Measurements from ENCODE around the gene PCBP3.
"Not testable (repeated sequence)": the region's sequence is repeated elsewhere in the genome, so short reads cannot be mapped to it uniquely, and the experiment has no call there.

PCBP3 gene

GRCh38 chr21:45643021-45643980, at the start of gene PCBP3:
Gene PCBP3 (plus strand): TSS chr21:45643725. CDS start chr21:45850086, 206,361 bp downstream.
- DNase-seq, result peak; percentile 68

DNA sequence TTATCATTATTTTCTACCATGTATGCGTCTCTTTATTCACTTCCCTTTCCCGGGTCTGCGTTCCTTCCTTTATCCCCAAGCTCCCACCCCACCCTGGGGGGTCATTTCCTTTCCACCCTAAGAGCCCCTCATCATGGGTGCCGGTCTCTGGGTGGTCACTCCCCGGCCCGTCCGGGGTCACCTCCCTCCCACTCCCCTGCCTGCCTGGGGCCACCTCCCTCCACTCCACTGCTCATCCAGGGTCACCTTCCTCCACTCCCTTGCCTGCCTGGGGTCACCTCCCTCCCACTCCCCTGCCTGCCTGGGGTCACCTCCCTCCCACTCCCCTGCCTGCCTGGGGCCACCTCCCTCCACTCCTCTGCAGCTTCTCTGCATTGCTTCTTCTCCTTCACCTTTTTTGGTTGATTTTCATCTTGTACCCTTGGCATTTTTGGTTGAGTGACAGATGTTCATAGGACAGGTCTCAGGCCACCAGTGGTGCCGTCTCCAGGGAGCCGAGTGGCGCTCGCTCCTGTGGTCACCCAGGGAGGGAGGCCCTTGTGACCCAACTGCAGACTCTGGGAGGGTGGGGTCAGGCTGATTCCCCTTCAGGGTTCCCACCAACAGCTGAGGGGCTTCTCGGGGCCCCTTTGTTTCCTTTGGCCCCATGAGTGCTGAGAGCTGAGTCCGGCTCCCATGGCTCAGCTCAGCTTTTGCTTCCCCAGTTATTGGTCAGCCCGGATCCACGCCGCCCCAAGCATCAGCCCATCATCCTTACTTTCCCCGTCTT, 48.6 kb upstream of the PCBP3 start:
- DNase-seq, result no peak

- DNase-seq, result no peak
These were observed 47.8 kb upstream of the PCBP3 start for GRCh38 chr21:45595574-45596295.

- DNase-seq, result peak; percentile 17
These were observed 46.7 kb upstream of the PCBP3 start for GRCh38 chr21:45596704-45597318.

DNA sequence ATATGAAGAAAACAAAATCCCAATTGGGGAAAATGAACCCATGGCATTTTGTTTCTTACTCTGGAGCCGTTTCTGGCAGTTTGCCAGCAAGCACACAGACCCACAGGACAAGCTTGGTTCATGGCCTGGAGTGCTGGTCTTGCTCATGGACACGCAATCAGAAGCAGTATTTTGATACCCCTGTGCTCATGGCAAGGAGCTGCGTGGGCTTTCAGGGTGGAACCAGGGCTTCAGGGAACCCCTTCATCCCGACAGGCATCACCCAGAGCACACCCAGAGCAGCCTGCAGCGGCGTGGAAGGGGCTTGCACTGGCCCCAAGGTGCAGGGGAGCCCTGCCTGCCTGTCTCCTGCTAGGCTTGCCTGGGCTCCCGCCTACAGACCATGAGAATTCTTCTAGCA, 45.4 kb upstream of the PCBP3 start:
- DNase-seq, result no peak

GRCh38 chr21:45598666-45599065, 44.9 kb upstream of the PCBP3 start:
- no peak for DNase-seq

GRCh38 chr21:45599146-45599581, 44.4 kb upstream of the PCBP3 start:
- DNase-seq, result no peak

DNA sequence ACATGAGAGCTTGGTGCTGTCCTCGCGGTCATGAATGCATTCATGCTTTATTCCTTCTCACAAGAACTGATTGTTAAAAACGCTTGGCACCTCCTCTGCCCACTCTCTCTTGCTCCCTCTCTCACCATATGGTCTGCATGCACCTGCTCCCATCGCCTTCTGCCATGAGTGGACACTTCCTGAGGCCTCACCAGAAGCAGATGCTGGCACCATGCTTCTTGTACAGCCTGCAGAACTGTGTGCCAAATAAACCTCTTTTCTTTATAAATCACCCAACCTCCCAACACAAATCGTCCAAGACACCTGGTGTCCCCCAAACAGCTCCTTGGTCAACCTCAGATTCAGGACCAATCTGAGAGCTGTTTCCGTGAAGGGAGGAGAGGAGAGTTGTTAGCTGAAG, 43.3 kb upstream of the PCBP3 start:
- no peak for DNase-seq

DNA sequence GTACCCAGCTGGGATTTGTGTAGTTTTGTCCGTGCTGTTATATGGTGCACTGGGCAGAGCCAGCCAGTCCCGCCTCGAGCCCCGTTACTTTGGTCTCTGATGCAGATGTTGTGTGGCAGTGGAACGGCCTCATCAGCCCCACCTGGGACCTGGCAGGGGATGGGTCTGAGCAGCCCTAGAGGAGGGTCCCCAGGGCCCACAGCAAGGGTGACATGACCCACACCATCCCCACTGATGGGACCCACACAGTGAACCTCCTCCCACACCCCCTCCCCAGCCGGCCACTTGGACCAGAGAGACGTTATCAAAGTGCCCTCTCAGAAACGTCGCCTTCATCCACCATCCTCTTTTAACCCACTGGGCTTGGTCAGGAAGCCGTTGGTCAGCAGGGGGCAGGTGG, 42.0 kb upstream of the PCBP3 start:
- DNase-seq, result no peak

DNA sequence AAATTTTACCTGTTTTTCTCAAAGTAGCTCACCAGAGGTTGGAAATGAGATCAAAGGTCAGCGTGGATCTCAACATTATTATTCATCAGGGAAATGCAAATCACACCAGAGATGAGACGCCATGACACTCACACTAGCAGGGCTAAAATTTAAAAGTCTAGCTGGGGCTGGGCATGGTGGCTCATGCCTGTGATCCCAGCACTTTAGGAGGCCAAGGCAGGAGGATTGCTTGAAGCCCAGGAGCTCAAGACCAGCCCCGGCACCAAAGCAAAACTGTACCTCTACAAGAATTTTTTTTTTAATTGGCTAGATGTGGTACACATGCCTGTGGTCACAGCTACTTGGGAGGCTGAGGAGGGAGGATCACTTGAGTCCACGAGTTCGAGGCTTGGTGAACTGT, 41.4 kb upstream of the PCBP3 start:
- DNase-seq, result no peak

GRCh38 chr21:45603481-45603880, 40.0 kb upstream of the PCBP3 start:
- DNase-seq, result no peak

DNA sequence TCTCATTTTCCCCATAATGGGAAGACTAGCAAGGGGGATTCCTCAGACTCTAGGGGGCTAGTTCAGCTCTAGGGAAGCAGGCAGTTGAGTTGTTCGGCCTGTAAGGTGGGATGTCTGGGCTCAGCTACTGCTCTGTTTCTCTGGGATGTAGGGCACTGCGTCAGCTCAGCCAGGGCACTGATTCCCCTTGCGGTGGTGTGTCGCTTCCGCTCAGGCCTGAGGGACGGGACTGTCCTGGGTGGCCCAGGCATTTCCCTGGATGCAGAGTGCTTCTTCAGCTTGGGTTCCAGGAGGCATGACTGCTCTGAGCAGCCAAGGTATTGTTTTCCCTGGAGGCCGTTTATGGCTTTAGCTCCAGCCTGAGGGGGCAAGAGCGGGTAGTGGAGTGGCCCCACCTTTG, 38.8 kb upstream of the PCBP3 start:
- DNase-seq, result not testable (repeated sequence)

DNA sequence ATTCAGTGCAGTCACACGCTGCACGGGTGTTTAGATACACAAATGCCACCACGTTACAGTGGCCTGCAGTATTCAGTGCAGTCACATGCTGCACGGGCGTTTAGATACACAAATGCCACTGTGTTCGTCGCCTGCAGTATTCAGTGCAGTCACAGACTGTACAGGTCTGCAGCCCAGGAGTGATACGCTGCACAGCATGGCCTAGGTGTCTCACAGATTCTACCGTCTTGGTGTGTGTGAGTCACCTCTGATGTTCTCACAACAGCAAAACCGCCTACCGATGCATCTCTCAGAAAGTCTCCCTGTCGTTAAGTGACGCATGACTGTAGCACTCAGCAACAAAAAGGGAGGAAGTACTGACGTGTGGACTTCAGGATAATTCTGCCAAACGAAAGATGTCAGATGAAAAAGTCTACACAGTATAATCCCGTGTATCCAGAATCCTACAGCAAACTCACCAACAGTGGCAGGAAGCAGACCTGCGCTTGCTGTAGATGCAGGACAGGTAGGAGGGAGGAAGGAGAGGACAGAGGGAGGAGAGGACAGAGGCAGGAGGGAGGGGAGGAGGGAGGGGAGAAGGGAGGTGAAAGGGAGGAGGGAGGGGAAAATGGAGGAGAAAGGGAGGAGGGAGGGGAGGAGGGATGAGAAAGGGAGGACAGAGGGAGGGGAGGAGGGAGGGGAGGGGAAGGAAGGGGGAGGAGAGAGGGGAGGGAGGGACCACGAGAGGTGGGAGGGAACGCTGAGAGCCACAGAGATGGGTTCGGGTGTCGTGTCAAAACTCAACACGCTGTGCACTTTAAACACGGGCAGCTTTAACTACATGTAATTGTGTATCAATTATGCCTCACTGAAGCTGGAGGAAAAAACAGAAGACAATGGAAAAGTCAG, 36.3 kb upstream of the PCBP3 start:
- peak; percentile 7 for DNase-seq

DNA sequence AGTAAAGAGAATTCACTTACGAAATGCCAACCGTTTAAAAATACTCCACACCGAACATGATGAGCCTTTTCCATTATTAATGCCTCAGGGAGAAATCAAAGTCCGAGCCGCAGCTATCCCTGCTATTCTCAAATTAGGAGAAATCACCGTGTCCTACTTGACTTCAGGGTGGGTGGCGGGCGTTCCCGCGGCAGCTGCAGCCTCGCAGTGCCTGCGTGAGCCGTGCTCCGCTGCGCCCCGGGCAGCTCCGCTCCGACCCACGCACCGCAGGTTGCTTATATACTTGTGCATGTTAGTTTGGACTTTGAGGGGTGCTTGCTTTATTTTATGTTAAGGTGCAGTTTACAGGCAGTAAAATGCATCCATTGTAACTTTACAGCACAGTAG, 35.6 kb upstream of the PCBP3 start:
- DNase-seq, result no peak

DNA sequence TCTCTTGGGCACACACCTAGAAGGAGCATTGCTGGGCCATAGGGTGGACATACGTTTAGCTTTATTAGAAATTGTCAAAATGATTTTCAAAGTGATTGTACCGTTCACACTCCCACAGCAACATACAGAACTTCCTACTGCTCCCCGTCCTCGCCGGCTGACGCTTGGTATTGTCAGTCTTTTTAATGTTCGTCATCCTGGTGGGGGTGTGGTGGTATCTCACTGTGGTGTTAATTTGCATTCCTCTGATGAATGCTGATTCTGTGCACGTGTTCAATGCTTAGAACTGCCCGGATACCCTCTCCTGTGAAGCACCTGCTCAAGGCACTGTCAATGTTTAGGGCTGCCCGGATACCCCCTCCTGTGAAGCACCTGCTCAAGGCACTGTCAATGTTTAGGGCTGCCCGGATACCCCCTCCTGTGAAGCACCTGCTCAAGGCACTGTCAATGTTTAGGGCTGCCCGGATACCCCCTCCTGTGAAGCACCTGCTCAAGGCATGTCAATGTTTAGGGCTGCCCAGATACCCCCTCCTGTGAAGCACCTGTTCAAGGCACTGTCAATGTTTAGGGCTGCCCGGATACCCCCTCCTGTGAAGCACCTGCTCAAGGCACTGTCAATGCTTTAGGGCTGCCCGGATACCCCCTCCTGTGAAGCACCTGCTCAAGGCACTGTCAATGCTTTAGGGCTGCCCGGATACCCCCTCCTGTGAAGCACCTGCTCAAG, 34.6 kb upstream of the PCBP3 start:
- not testable (repeated sequence) for DNase-seq

DNA sequence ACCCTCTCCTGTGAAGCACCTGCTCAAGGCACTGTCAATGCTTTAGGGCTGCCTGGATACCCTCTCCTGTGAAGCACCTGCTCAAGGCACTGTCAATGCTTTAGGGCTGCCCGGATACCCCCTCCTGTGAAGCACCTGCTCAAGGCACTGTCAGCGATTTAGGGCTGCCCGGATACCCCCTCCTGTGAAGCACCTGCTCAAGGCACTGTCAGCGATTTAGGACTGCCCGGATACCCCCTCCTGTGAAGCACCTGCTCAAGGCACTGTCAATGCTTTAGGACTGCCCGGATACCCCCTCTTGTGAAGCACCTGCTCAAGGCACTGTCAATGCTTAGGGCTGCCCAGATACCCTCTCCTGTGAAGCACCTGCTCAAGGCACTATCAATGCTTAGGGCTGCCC, 33.9 kb upstream of the PCBP3 start:
- DNase-seq, result peak; percentile 7

DNA sequence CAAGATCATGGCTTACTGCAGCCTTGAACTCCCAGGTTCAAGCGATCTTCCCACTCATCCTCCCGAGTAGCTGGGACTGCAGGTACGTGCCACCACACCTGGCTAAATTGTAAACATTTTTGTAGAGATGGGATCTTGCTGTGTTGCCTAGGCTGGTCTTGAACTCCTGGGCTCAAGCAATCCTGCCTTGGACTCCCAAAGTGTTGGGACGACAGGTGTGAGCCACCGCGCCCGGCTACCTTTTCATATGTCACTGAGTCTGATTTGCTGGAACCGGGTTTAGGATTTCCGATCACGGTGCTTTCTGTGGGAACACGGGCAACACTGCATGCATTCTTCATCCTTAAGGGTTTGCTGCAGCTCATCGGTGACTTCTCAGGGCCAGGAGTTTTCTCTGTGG, 32.2 kb upstream of the PCBP3 start:
- no peak for DNase-seq

DNA sequence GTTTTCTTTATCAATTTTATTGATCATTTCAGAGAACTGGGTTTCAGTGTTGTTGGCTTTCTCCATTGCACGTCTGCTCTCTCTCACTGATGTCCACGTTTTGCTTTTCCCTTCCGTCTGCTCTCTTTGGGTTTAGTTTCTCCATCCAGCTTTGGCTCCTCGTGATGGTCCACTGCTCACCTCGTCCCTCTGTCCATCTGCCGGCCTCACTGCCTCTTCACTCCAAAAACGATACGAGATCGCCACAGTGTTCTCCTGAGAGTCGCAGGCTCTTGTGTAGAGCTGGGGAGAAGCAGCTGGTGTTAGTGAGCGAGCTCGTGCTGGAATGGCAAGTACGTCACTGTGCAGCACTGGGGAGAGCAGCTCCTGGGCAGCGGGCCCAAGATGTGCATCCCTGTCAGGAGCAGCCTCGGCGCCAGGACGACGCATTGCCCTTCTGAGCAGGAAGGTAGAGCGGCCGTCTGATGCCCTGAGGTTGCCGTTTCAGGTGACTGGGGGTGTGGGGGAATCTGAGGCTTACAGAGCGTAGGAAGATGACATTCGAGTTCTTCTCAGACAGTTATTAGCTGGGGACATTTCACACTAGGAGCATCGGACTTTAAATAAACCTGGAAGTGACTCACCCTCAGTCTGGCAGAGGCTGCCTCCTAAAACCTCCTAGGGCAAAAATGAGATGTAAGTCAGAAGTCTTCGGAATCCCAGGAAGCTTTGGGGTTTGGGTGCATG, 31.4 kb upstream of the PCBP3 start:
- no peak for DNase-seq

GRCh38 chr21:45612665-45613019, 30.9 kb upstream of the PCBP3 start:
- DNase-seq, result not testable (repeated sequence)

- DNase-seq, result no peak
These were observed 30.1 kb upstream of the PCBP3 start for GRCh38 chr21:45613396-45613795.

Data from DMS79 (cell line).